GM21786 (cell line): ENCODE results near the gene SHISA5.
"Not testable (repeated sequence)": the region's sequence is repeated elsewhere in the genome, so short reads cannot be mapped to it uniquely, and the experiment has no call there.

ENCODE experiments used
- ATAC-seq: cut with Tn5 transposase; IDR thresholded peaks from one replicate; pipeline ENCODE4 v1.9.1; 2021; ENCODE audit not compliant: unreplicated experiment

Gene SHISA5

DNA sequence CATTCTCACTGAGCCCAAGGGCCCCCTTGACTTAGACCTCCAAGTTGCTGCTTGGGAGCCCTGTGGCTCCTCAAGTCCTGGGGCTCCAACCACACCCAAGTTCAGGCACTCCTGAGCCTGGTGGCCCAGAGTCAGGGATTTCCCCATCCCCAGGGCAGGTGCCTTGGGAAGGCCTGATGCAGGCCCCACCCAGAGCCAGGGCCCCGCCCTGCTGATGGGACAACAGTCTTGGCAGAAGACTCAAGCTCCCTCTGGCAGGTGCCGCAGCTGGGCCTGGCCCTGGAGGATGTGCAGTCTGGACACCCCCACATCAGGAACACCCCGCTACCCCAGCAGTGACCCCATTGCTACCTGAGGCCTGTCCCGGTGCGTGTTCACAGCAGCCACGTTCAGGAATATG is 17.7 kb upstream of the SHISA5 start:
- no peak for ATAC-seq

DNA sequence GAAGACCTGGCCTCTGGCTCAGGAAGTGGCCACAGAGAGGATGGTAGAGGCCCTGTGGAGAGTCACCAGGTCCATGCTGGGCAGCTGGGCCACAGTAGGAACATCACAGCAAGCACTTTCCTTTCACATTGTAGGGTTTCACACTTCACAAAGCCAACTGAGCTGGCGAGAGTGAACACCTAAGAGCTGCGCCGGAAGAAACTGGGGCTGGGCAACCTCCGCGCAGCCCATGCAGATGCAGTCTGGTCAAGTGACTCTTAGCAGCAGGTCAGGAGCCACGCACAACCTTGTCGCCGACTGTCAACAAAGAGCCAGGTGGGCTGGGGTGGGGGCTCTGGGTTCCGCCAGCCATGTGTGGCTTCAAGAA is 15.3 kb upstream of the SHISA5 start:
- no peak for ATAC-seq

DNA sequence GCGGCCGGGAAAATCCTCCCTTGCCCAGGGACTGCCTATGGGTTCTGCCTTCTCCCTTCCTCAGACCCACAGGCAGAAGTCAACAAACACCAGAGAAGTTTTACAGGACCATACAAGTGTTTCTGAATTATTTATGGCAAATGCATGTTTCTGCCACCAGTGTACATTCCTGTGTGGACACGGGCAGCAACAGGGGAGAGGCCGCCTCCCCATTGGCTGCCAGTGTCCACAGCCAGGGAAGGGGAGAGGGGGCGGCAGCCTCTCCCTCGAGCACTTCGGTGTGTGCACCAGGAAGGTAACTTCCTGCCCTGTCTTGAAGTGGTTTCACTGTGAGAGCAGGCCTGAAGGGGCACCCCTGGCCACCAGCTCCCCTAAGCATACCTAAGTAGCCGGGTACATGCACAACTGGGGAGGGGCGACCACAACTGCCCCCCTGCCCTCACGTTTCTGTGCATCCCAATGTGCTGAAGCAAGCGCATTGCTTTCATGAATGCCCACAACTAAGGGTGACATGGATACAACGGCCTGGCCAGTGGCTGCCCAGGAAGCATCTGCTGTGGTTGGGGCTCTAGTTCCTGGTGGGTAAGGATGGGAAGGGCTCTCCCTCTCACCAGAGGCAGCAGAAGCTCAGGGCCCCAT is 14.8 kb upstream of the SHISA5 start:
- no peak for ATAC-seq

DNA sequence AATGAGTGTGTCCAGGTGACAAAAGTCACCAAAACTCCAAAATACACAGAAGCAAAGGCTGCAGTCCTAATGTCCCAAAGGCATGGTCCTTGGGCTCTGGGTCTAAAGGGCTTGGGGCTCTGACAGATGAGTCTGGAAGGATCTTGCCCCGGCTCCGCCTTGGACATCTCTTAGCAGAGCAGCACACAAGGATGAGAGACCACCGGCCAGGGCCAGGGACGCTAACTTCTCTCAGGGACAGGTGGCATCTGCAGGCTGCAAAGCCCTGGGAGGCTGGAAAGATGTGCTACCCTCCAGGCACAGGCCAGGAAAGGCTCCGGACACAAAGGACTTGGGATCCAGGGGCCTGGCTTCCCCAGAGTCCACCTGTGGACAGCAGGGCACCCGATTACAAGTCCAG is 14.1 kb upstream of the SHISA5 start:
- ATAC-seq: no peak

DNA sequence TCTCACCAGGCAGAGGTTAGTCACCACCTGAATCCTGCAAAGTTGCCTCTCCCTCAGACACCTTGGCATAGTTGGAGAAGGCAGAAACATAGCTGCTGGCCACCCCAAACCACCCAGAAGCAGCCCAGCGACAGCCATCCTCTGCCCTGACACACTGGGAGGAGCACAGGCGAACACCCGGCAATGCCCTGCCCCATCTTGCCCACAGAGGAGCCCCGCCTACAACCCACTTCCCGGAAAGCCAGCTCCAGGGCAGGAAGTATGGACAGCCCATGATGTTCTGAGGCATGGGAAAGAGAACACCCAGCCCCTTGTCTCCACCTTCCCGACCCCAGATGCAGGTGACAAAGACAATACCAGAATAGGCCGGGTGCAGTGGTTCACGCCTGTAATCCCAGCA is 12.6 kb upstream of the SHISA5 start:
- ATAC-seq: no peak

DNA sequence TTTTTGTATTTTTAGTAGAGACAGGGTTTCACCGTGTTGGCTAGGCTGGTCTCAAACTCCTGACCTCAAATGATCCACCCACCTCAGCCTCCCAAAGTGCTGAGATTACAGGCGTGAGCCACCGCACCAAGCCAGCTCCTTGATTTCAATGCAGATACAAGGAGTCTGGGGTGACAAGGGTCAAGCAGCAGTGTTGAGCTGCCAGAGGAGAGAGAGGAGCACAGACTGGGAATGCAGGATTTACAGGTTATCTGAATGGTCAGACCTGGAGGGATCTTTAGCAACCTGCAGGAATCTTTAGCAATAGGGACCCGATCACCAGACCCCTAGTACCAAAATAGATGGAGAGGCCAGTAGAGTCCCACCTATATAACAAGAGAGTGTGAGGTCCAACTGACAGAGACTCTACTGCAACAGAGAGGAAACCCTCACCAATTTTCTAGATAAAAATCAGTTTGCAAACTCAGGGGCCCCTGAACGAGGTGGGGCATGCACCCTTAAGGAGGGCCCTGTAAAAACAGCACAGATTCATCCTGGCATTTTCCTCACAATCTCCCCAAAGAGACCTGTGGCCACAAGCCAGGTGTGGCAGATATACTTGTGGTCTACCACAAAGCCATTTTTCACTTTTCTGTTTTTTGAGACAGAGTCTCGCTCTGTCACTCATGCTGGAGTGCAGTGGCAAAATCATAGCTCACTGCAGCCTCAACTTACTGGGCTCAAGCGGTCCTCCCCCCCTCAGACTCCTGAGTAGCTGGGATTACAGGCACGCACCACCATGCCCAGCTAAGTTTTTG is 10.7 kb upstream of the SHISA5 start:
- ATAC-seq: no peak

DNA sequence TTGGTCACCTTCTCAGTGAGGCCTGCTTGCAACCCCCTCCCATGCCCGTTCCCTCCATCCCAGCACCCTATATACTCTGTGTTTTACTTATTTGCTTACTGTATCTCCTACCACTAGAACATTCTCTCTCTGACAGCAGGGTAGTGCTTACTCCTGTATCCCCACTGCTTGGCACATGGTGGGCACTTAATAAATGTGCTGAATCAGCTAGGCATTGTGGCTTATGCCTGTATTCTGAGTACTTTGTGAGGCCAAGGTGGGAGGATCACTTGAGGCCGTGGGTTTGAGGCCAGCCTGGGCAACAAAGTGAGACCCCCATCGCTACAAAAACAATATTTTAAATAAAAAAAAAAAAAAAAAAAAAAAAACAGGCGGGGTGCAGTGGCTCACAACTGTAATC is 7.6 kb upstream of the SHISA5 start:
- ATAC-seq: no peak

DNA sequence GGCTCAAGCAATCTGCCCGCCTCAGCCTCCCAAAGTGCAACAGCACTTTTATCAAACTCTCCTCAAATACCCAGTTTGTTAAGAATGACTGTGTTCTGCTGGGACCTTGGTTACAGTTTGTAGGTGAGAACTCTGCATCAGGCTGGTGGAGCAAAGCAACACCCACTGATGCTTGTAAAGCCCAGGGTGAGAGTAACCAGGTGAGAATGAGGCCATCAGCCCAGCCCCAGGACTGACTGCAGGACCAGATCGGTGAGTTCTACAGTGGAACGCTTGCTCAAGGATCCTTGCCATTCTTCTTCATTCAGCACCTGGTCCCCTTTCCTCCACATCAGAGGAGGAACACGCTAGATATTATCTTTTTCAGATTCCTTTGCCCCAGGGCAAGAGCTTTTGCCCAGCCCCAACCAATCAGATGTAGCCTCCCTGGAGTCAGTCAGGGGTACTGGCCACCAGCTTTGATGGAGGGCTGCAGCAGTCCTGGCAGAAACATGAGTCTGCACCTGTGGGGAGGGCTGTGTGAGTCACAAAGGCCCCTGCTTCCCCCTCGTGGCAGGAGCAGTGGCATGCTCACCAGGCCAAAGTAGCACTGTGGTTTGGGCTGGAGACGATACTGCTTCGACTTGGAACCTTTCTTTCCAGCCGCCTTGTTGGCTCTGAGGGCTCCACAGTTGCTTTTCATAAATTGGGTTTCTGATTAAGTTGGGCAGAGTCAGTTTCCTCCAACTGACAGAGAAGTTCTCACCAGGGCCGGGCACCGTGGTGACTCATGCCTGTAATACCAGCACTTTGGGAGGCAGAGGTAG is 3.5 kb upstream of the SHISA5 start:
- peak; percentile 51 for ATAC-seq

DNA sequence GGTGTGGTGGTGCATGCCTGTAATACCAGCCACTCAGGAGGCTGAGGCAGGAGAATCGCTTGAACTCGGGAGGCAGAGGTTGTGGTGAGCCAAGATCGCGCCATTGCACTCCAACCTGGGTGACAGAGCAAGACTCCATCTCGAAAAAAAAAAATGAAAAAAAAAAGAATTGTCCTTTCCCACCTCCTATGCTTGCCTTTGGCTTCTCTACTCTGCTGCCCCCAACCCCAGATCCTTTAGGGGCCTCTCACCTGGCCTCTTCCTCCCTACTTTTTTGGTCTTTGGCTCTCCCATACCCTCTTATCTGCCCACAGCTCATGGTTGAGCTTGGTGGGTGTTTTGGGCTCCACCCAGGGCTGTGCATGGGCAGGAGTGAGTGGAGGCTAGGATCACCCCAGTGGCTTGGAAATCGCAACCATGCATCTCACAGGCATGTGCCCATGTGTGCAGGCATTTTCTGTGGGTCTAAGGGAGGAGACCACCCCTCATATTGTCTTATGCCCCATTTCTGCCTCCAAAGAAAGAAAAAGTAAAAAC is 2.1 kb upstream of the SHISA5 start:
- no peak for ATAC-seq

DNA sequence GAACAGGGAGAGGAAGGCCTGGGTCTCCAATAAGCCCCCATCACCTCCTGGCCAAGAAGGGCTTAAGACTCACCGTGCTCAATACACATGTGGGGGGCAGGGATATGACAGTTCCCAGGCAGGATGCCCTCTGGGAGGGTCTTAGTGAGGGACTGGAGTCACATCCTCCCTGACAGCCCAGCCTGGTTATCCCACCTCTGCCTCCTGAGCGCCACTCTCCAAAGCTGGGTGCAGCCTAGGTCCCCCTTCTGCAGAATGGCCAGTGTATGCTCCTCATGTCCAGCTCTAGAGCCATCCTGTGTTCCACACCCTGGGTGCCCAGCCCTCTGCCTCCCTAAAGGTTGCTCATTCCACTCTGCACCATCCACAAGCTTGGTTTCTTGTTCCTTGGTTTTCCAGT is 1.2 kb upstream of the SHISA5 start:
- no peak for ATAC-seq

DNA sequence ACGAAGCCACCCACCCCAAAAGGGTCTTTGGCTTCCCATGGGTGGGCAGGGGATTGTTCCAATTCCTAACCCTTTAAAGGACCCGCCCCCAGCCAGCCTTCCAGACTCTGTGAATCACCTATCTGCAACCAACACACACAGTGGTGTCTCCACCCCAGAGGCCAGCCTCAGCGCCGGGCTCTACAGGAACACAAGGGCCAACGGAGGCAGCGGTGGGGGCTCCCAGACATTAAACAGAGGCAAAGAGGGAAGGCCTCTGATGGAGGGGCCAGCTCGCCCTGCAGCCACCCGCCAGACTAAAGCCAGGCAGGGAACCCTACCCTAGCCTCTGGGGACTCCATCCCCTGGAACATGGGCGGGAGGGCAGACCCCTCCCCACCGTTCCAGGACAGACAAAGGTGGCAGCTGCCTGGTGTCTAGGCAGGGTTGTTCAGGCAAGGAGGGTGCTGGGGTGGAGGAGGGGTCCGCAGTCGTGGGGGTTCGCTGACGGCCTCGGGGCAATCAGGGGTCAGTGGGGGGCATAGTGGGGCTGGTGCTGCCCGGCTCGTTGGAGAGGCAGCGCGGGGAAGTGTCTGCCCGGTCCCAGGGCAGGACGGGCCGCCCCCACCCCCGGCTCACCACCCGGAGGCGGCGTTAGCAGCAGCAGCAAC is 448 bp downstream of the SHISA5 start:
- ATAC-seq: no peak

DNA sequence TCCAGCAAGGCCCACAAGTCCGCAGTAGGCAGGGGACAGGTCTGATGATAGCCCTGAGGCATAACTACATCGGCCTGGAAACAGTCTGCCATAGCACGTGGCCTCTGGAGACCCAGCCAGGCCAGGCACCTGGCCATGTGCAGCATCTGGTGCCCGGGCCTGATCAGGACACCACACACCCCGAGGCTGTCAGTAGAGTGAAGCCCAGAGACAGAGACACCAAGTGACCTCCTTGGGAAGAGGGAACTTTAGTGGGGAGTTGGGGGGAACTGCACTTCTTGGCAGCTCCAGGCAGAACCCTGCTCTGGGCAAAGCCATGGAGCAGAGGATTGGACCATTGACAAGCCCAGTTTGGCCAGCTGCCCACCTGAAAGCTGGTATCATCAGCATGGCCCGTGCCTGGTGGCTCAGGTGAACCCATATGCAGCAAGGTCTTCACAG is 1.2 kb downstream of the SHISA5 start:
- ATAC-seq: no peak

DNA sequence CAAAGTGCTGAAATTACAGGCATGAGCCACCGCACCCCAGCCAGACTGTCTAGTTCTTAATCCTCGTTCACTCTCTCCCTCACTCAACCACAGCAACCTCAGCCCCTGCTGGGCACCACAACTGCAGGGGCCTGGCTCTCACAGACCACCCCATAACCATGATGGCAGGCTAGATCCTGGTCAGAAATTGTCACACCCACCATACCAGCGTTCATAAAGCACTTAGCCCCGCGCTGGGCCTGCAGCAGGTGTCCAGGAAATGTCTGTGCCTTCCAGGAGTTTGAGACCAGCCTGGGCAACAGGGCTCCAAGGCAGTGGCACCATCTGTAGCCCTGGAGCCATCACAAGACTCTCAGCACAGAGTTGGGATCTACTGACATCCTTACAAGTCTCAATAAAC is 1.9 kb downstream of the SHISA5 start:
- ATAC-seq: no peak

DNA sequence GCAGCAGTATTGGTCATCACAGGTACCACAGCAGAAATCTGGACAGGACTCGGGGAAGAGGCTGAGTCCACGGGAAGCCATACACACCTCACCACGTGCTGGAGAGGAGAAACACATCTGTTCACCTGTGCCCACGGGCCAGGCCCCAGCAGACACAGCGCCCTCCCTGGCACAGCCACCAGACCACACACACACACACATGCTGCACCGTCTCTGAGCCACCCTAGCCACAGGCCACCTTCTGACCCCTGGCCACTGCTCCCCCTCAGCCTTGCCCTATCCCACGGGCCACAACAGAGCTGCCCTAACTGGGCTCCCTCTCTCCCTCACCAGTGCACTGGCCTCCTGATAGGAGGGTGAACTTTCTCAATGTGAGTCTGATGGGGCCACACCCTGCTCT is 2.8 kb downstream of the SHISA5 start:
- no peak for ATAC-seq

DNA sequence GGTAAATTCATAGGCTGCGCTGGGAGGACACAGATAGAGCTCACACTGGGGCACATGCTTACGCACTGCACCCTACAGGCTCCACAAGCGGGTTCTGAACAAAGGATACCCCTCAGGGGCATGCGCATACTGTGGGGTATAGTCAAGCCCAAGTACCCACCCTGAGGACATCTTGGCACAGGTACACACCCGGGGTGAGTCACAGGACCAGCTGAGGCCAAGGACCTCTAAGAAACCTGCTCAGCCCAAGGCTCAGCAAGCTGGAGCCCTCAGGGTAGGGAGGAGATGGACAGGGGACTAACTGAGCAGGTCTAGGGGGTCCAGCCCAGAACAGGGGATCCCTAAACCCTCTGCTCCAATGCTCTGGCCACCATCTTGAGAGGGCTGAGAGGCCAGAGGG is 3.3 kb downstream of the SHISA5 start:
- no peak for ATAC-seq

DNA sequence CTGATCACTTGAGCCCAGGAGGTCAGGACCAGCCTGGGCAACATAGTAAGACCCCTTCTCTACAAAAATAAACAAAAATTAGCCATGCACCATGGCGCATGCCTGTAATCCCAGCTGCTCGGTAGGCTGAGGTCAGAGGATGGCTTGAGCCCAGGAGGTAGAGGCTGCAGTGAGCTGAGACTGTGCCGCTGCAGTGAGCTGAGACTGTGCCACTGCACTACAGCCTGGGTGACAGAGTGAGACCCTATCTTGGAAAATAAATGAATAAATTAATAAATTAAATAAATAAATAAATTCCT is 10.8 kb downstream of the SHISA5 start:
- no peak for ATAC-seq

DNA sequence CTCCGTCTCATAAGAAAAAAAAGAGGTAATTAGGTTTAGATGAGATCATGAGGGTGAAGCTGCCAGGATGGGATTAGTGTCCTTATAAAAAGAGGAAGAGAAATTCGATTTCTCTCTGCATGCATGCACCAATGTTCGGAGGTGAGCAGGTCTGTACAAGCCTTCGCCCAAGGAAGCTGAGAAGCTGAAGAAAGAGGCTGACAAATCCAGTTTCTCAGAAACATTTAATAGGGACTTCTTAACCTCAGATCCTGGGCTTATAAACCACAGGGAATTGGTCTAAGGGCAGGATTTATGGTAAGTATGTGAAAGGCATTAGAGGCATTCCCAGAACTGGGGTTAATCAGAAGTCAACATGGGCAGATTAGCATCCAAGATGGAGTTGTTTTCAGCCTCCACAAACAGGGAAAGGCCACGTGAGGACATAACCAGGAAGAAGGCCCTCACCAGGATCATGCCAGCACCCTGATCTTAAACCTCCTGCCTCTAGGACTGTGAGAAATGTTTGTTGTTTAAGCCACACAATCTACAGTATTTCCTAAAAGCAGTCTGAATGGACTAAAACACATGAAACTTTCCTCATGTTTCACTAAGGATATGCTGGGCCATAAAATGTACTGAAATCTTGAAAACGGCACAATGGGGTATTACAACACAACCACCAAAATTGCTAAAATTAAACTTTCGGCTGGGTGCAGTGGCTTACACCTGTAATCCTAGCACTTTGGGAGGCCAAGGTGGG is 11.3 kb downstream of the SHISA5 start:
- ATAC-seq: no peak

DNA sequence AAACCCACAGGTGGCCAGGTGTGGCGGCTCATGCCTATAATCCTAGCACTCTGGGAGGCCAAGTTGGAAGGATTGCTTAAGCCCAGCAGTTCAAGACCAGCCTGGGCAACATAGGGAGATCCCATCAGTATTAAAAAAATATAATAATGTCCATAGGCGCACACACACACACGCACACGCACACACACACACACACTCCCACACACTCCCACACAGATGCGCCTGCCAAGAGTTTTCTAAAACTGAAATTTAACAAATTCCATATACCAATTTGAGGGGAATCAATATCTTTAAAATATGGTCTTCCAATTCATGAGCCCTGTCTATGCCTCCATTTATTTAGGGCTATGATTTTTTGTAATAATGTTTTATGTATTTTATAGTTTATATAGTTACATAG is 17.0 kb downstream of the SHISA5 start:
- ATAC-seq: no peak

DNA sequence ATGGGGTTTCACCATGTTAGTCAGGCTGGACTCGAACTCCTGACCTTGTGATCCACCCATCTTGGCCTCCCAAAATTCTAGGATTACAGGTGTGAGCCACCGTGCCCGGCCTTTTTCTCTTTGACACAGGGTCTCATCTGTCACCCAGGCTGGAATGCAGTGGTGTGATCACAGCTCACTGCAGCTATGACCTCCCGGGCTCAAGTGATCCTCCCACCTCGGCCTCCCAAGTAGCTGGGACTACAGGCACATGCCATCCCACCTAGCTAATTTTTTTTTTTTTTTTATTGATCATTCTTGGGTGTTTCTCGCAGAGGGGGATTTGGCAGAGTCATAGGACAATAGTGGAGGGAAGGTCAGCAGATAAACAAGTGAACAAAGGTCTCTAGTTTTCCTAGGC is 21.2 kb downstream of the SHISA5 start:
- not testable (repeated sequence) for ATAC-seq

DNA sequence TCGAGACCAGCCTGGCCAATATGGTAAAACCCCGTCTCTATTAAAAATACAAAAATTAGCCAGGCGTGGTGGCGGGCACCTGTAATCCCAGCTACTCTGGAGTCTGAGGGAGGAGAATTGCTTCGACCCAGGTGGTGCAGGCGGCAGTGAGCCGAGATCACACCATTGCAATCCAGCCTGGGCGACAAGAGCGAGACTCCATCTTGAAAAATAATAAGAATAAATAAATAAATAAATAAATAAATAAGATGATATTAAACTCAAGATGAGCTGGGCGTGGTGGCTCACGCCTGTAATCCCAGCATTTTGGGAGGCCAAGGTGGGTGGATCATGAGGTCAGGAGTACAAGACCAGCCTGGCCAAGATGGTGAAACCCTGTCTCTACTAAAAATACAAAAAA is 23.1 kb downstream of the SHISA5 start:
- ATAC-seq: not testable (repeated sequence)
